ENCODE measurements around the gene ZIC2.
"Not testable (repeated sequence)": the region's sequence is repeated elsewhere in the genome, so short reads cannot be mapped to it uniquely, and the experiment has no call there.

ZIC2 gene

DNA sequence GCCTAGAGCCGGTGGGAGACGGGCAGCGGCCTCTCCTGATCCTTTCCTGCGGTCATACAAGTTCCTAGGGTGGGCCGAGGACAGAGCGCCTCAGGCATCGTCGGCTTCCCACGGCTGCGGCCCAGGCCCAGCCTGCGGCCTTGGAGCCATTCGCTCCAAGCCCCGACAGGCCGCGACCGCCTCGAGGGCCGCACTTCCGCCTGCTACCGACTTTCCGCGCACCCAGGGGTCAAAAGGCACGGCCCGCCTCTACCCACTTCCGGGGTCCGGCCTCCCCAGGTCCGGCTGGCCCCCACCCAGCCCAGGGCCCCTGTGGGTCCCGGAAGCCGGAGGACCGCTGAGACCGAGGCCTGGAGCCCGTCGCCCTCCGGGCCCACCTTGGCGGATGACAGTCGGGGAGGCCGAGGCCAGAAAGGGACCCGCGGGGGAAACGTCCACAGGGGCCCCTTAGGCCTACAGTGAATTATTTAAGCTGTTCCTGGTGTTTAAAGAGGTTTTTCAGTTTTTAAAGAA, 16.2 kb downstream of the ZIC2 start:
- TF ChIP-seq, protein P1, sequence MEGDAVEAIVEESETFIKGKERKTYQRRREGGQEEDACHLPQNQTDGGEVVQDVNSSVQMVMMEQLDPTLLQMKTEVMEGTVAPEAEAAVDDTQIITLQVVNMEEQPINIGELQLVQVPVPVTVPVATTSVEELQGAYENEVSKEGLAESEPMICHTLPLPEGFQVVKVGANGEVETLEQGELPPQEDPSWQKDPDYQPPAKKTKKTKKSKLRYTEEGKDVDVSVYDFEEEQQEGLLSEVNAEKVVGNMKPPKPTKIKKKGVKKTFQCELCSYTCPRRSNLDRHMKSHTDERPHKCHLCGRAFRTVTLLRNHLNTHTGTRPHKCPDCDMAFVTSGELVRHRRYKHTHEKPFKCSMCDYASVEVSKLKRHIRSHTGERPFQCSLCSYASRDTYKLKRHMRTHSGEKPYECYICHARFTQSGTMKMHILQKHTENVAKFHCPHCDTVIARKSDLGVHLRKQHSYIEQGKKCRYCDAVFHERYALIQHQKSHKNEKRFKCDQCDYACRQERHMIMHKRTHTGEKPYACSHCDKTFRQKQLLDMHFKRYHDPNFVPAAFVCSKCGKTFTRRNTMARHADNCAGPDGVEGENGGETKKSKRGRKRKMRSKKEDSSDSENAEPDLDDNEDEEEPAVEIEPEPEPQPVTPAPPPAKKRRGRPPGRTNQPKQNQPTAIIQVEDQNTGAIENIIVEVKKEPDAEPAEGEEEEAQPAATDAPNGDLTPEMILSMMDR (IDR thresholded peaks at IDR 0.05; ENCODE audit: insufficient read depth, low read depth, low read length, missing control alignments), result no peak
- DNase-seq (ENCODE audit: low read depth), result no peak
- H3K4me3 ChIP-seq (ENCODE audit: low read depth, low read length), result no peak overlapping the region

DNA sequence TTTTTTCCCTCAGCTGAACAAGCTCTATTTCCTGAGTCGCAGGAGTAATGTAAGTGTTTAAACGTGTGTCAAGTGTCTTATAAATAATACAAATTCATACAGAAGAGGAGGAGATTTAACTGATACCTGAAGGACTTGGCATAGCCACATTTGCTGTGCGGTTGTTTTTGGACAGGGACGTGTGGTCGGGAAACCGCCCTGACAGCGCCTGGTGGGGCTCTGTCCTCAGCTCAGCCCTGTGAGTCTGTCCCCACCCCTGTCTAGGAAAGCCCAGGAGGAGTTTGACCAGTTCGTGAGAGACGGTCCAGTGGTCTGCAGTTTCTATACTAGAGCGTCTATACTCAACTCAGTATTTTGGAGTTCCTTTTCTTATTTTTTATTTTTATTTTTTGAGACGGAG, 16.7 kb downstream of the ZIC2 start:
- H3K4me3 ChIP-seq (ENCODE audit: low read depth, low read length), result no peak overlapping the region
- TF ChIP-seq, protein P1 (IDR thresholded peaks at IDR 0.05; ENCODE audit: insufficient read depth, low read depth, low read length, missing control alignments), result no peak
- no peak for DNase-seq (ENCODE audit: low read depth)

DNA sequence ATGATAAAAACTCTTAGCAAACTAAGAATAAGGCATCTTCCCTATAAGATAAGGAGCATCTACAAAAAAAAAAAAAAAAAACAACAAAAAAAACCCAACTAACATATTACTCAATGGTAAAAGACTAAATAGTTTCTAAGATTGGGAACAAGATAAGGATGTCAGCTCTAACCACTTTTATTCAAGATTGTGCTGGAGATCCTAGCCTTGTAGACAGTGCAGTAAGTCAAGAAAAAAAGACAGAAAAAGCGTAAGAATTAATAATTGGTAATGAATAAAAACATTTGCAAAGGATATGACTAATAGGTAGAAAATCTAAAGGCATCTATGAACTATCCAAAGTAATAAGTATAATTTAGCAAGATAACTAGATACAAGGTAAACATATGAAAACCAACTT, 33.0 kb downstream of the ZIC2 start:
- TF ChIP-seq, protein P1 (IDR thresholded peaks at IDR 0.05; ENCODE audit: insufficient read depth, low read depth, low read length, missing control alignments), result no peak
- DNase-seq (ENCODE audit: low read depth), result no peak
- H3K4me3 ChIP-seq (ENCODE audit: low read depth, low read length), result no peak overlapping the region

DNA sequence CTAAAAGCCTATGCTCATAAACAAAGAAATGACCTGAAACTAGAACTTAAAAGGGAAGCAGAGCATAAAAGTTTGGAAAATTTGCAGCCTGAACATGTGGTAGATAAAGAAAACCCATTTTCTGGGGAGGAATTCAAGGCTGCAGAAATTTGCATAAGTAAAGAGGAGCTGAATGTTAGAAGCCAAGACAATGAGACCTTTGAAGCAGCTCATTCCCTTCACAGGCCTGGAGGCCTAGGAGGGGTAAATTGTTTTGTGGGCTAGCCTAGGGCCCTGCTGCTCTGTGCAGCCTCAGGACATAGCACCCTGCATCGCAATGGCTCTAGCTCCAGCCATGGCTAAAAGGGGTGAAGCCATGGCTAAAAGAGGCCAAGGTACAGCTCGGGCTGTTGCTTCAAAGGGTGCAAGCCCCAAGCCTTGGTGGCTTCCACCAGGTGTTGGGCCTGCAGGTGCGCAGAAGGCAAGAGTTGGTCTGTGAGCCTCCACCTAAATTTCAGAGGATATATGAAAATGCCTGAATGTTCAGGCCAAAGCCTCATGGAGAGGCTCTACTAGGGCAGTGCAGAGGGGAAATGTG, 38.3 kb downstream of the ZIC2 start:
- TF ChIP-seq, protein P1 (IDR thresholded peaks at IDR 0.05; ENCODE audit: insufficient read depth, low read depth, low read length, missing control alignments), result no peak
- no peak for DNase-seq (ENCODE audit: low read depth)
- no peak overlapping the region for H3K4me3 ChIP-seq (ENCODE audit: low read depth, low read length)

DNA sequence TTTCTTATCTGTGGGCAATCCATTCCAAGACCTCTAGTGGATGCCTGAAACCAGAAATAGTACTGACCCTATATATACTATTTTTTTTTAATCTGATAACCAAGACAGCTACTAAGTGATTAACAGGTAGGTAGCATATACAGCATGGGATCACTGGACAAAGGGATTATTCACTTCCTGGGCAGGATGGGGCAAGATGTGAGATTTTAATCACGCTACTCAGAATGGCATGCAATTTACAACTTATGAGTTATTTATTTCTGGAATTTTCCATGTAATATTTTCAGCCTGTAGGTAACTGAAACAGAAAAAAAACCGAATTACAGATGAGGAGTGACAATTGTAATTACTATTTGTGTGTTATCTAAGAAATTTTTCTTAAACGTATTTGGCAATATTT, 41.2 kb downstream of the ZIC2 start:
- TF ChIP-seq, protein P1 (IDR thresholded peaks at IDR 0.05; ENCODE audit: insufficient read depth, low read depth, low read length, missing control alignments), result no peak
- no peak for DNase-seq (ENCODE audit: low read depth)
- no peak overlapping the region for H3K4me3 ChIP-seq (ENCODE audit: low read depth, low read length)

DNA sequence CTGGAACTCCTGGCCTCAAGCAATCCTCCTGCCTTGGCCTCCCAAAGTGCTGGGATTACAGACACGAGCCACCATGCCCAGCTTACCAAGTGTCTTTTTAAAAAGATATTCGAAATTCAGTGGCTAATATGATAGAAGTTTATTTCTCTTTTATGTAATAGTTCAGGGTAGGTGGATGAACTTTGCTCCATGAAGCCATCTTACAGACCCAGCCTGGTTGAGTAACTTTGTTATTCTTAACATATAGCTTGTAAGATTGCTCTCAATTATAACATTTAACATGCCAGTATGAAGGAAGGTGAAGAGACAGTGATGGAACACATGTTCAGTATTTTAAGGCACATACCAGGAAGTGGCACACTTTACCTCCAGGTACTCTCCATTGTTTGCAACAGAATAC, 42.4 kb downstream of the ZIC2 start:
- TF ChIP-seq, protein P1 (IDR thresholded peaks at IDR 0.05; ENCODE audit: insufficient read depth, low read depth, low read length, missing control alignments), result no peak
- DNase-seq (ENCODE audit: low read depth), result no peak
- H3K4me3 ChIP-seq (ENCODE audit: low read depth, low read length), result no peak overlapping the region

DNA sequence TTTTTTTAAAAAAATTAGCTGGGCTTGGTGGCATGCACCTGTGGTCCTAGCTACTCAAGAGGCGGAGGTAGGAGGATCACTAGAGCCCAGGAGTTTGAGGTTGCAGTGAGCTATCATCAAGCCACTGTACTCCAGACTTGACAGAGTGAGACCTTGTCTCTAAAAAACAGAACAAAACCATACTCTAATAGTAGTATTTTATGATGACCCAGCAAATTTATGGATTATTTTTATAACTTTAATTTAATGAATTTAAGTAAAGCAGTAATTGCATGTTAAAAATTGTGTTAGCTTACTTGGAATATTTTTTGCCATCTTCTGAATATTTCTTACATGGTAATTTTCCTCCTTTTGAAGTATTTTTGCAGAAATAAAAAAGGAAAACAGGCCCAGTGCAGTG, 48.3 kb downstream of the ZIC2 start:
- no peak overlapping the region for H3K4me3 ChIP-seq (ENCODE audit: low read depth, low read length)
- TF ChIP-seq, protein P1 (IDR thresholded peaks at IDR 0.05; ENCODE audit: insufficient read depth, low read depth, low read length, missing control alignments), result no peak
- DNase-seq (ENCODE audit: low read depth), result no peak

DNA sequence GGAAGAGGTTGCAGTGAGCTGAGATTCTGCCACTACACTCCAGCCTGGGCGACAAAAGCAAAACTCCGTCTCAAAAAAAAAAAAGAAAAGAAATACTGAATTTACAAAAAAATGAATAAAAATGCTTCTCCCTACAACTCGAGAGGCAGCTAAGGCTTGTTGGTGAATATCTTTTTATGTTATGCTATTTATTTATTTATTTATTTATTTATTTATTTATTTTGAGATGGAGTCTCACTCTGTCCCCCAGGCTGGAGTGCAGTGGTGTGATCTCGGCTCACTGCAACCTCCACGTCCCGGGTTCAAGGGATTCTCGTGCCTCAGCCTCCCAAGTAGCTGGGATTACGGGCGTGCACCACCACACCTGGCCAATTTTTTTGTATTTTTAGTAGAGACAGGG, 51.1 kb downstream of the ZIC2 start:
- not testable (repeated sequence) for DNase-seq (ENCODE audit: low read depth)

More for the DNA sequence above, 51.1 kb downstream of the ZIC2 start:
- H3K4me3 ChIP-seq (ENCODE audit: low read depth, low read length), result not testable (repeated sequence)
